Pancreas (tissue), 10 donors: ENCODE data around the gene GALE. TPM values are rescaled to one million over a fixed set of nuclear protein-coding genes. Genes with fewer than 3 reads are reported as not detected.
"Not testable (repeated sequence)": the region's sequence is repeated elsewhere in the genome, so short reads cannot be mapped to it uniquely, and the experiment has no call there.

Experiments
- ATAC-seq, 4 donors: fragments of 200-7000 bp; cut with Tn5 transposase; one replicate each; pipeline versions ENCODE4 v1.8.0 to v1.9.1; 2020; ENCODE audit warnings: mild to moderate bottlenecking in 4 of 4, moderate library complexity in 4 of 4
- DNase-seq, 6 donors: peaks; one replicate each; pipeline ENCODE4 v3.0.0-alpha.2; 2020
- FAIRE-seq: peaks from 2 replicates; lab custom pipeline; 2012; peaks lifted over from hg19 to GRCh38; lab: Jason Lieb, UNC
- H3K27ac ChIP-seq, 4 donors: fragments of 200-600 bp; sonication (generic); 1 replicate in 3 of 4; 2 replicates in 1 of 4; pipeline versions ENCODE4 v1.5.0 to v1.8.0; 2020
- H3K27me3 ChIP-seq, 4 donors: fragments of 200-600 bp; one replicate each; pipeline ENCODE4 v1.8.0; 2021
- H3K36me3 ChIP-seq, 3 donors: fragments of 200-600 bp; sonication (generic) in 1 of 3; one replicate each; pipeline versions ENCODE4 v1.5.0 to v1.8.0; 2020 to 2021
- H3K4me1 ChIP-seq, 3 donors: fragments of 200-600 bp; one replicate each; pipeline ENCODE4 v1.8.0; 2021
- H3K4me3 ChIP-seq, 4 donors: fragments of 200-600 bp; sonication (generic) in 2 of 4; one replicate each; pipeline versions ENCODE4 v1.5.0 to v1.8.0; 2020 to 2021
- H3K9me3 ChIP-seq, 4 donors: fragments of 200-600 bp; one replicate each; pipeline ENCODE4 v1.8.0; 2021
- WGBS, 2 donors: extraction: QIAGEN DNeasy Blood & Tissue Kit; methylation state at CpG; one replicate each; pipeline ENCODE4 v1.1.7; 2013; 5-methylcytosine and 5-hydroxymethylcytosine counted together
- intact Hi-C, 3 donors: fragments of 100-400 bp; cut with DNase I; formaldehyde crosslinking; loops; one replicate each; pipeline versions ENCODE4 v1.11.1 to v1.14.2; 2022
- polyA plus RNA-seq, 2 donors: library from polyadenylated mRNA; stranded (reverse); fragments of 200-250 nt; gene quantifications; one replicate each; pipeline ENCODE4 v1.2.3, GENCODE V29; 2013
- total RNA-seq, 6 donors: library from RNA; stranded (reverse); fragmentation: NEBNext Ultra II Directional in 4 of 6; extraction: Animal tissue kit (Norgen Biotek cat#: 25700) in 4 of 6; gene quantifications; one replicate each; pipeline versions ENCODE4 v1.2.1 to v1.2.4, GENCODE V29; 2021 to 2023
- TF ChIP-seq, protein P1 (sequence below), 4 donors: fragments of 200-600 bp; sonication (generic) in 3 of 4; IDR thresholded peaks; one replicate each; pipeline versions ENCODE4 v1.5.0 to v1.8.0; 2021; ENCODE audit warnings: antibody characterized with exemption in 4 of 4
- donor health status: healthy with polysubstance abuse.
- donor health status: DM: no; HTN: no; CAD: no; lungs with moderate emphysema.
- donor health status: DM: no; HTN: no; CAD: no.
- donor health status: control.
- donor health status: control.
- donor health status: Bipolar disorder and iron deficiency.
- donor health status: DM: yes; HTN: yes; CAD: no.
- donor health status: DM: no; HTN: no; CAD: no.
- donor health status: DM: no; HTN: no; CAD: no.
- donor health status: DM: yes; HTN: yes; CAD: no.

GALE gene
- total and polyA plus RNA-seq, 8 donors = 5.6 to 34.6 (median 13.4) TPM

DNA sequence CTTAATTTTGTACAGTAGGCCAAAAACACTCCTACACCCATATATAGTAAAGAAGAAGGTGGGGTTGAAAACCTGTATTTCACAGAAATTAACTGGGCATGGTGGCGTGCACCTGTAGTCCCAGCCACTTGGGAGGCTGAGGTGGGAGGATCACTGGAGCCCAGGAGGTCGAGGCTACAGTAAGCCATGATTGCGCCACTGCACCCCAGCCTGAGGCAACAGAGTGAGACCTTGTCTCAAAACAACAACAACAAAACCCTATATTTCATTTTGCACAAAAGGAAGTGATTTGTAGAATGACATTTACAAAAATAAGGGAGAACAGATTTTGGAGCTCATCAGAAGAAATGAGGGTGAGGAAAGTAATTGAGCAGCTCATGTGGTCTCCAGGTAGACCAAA lies 11.9 kb downstream of the GALE start:
- Histone ChIP-seq H3K27me3 (no peaks in the 10 kb centered on the region), H3K36me3 (peaks cover 0 to 21% (median 14%) of the 10 kb centered on the region in 3 donors), H3K9me3 (no peaks in the 10 kb centered on the region), H3K27ac (no peak overlapping the region), H3K4me1 (peaks cover 0 to 12% (median 5%) of the 10 kb centered on the region in 3 donors), H3K4me3 (no peak overlapping the region)
- ATAC-seq (no peak), DNase-seq (no peak), FAIRE-seq (no peak)
- intact Hi-C loops = no loop called here
- 96 to 97% methylated on average over 3 of the region's 3 CpGs for WGBS, 2 donors
- TF ChIP-seq, protein P1, sequence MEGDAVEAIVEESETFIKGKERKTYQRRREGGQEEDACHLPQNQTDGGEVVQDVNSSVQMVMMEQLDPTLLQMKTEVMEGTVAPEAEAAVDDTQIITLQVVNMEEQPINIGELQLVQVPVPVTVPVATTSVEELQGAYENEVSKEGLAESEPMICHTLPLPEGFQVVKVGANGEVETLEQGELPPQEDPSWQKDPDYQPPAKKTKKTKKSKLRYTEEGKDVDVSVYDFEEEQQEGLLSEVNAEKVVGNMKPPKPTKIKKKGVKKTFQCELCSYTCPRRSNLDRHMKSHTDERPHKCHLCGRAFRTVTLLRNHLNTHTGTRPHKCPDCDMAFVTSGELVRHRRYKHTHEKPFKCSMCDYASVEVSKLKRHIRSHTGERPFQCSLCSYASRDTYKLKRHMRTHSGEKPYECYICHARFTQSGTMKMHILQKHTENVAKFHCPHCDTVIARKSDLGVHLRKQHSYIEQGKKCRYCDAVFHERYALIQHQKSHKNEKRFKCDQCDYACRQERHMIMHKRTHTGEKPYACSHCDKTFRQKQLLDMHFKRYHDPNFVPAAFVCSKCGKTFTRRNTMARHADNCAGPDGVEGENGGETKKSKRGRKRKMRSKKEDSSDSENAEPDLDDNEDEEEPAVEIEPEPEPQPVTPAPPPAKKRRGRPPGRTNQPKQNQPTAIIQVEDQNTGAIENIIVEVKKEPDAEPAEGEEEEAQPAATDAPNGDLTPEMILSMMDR (IDR thresholded peaks at IDR 0.05) = no peak

DNA sequence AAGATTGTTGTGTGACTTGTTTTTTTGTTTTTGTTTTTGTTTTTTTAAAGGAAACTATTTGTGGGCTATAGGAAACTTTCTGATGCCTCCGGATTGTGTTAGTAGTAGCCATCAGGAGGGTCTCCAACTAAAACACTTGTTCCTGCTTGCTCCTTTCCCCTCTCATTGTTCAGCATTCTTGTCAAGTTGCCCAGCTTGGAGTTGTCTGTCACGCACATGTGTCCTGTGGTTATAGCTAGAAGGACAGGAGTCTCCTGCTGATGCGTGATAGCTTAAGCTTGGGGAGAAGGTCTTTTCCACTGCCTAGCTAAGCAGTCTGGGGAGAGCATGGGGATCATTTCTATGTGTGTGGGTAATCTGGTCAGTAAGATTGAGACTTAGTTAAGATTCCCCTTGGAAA lies 12.9 kb downstream of the GALE start:
- FAIRE-seq (no peak), DNase-seq (no peak), ATAC-seq (no peak)
- Histone ChIP-seq H3K27ac (no peak overlapping the region), H3K27me3 (no peaks in the 10 kb centered on the region), H3K4me1 (peaks cover 0 to 8% (median 5%) of the 10 kb centered on the region in 3 donors), H3K4me3 (no peak overlapping the region), H3K36me3 (peaks cover 0 to 21% (median 14%) of the 10 kb centered on the region in 3 donors), H3K9me3 (no peaks in the 10 kb centered on the region)
- TF ChIP-seq, protein P1 (IDR thresholded peaks at IDR 0.05) = no peak
- 94 to 98% methylated on average over 3 of the region's 3 CpGs for WGBS, 2 donors
- intact Hi-C loops = no loop called here

DNA sequence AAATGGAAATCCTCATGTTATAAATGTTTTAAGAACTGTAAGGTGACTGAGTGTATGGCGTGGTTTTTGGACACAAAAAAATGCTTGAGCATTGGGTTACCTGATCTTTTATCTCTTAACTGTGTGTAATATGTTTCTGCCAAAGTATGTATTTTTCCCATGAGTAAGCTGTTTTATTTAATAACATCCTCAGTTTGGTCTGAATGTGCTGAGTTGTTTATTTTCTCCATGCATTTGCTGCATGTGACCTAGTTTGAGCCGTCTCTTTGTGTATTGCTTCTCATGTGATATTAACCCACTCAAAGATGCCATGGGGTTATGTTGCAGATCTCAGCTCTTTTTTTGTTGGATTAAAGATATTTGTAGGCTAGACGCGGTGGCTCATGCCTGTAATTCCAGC lies 15.7 kb downstream of the GALE start:
- DNase-seq (no peak), ATAC-seq (no peak), FAIRE-seq (no peak)
- Histone ChIP-seq H3K27ac (no peak overlapping the region), H3K9me3 (no peaks in the 10 kb centered on the region), H3K4me3 (no peak overlapping the region), H3K27me3 (no peaks in the 10 kb centered on the region), H3K36me3 (peaks cover 0 to 21% (median 14%) of the 10 kb centered on the region in 3 donors), H3K4me1 (peaks cover 0 to 4% (median 4%) of the 10 kb centered on the region in 3 donors)
- intact Hi-C loops = no loop called here
- TF ChIP-seq, protein P1 (IDR thresholded peaks at IDR 0.05) = no peak
- 80 to 87% methylated on average over 4 of the region's 4 CpGs for WGBS, 2 donors

DNA sequence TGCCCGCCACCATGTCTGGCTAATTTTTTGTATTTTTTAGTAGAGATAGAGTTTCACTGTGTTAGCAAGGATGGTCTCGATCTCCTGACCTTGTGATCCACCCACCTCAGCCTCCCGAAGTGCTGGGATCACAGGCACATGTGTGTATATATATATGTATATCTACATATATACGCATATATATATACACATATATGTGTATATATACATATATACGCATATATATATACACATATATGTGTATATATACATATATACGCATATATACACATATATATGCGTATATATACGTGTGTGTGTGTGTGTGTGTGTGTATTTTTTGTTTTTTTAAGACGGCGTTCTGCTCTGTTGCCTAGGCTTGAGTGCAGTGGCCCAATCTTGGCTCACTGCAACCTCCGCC lies 17.4 kb downstream of the GALE start:
- ATAC-seq, DNase-seq, H3K27ac ChIP-seq, H3K9me3 ChIP-seq, H3K4me3 ChIP-seq, intact Hi-C loops, FAIRE-seq, H3K27me3 ChIP-seq: not testable (repeated sequence)
- Histone ChIP-seq H3K36me3 (peaks cover 0 to 21% (median 14%) of the 10 kb centered on the region in 3 donors), H3K4me1 (peaks cover 9 to 14% (median 13%) of the 10 kb centered on the region in 3 donors)
- 91% methylated on average over 11 of the region's 11 CpGs for WGBS, 2 donors

DNA sequence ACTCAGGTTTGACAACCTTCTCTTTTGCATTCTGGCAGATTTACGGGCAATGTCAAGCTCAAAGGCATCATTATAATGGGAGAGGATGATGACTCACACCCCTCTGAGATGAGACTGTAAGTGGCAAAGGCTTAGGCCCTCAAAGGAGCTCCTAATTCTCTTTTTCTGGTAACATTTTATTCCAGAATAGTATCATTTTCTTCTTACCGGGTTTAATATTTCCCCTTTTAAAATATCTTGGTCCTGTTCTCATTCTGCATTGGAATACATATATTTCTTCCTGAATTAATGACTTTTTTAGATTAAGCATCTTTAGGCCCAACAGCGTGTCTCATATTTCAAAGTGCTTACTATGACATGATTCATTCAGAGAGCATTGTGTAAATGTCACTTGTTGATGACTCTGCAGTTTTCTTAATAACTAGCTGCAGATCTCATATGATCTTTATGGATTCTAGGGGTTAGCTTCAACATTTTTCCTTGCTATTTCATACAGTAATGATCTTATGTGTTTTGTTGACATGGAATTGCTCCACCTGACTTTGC lies 20.7 kb downstream of the GALE start:
- H3K4me1 ChIP-seq = peaks cover 9 to 24% (median 16%) of the 10 kb centered on the region in 3 donors
- WGBS, 2 donors = 59 to 71% methylated on average over 3 of the region's 3 CpGs
- TF ChIP-seq, protein P1 (IDR thresholded peaks at IDR 0.05) = no peak
- intact Hi-C loops = loop anchor here in 2 of 3 donors (10.0 kb wide), 2 partner anchors 85 to 135 kb away; partner anchors contain the start of genes CNR2 (in 1 of the 2) and FUCA1 (in 1 of the 2)
- H3K27me3 ChIP-seq = no peaks in the 10 kb centered on the region
- no peak for ATAC-seq
- FAIRE-seq = no peak
- no peaks in the 10 kb centered on the region for H3K9me3 ChIP-seq
- no peak for DNase-seq
- H3K36me3 ChIP-seq = no peaks in the 10 kb centered on the region
- no peak overlapping the region for H3K27ac ChIP-seq
- peak overlapping the region in 1 of 4 donors; percentile 88 for H3K4me3 ChIP-seq
